ENCODE measurements around the gene RPS28.
"Not testable (repeated sequence)": the region's sequence is repeated elsewhere in the genome, so short reads cannot be mapped to it uniquely, and the experiment has no call there.

RPS28 gene

GRCh38 chr19:8320564-8321066 is 681 bp upstream of the RPS28 start:
- DNase-seq = no peak

- no peak for DNase-seq
These were observed 816 bp downstream of the RPS28 start for GRCh38 chr19:8321986-8322637.

- no peak for DNase-seq
These were observed 1.3 kb downstream of the RPS28 start for GRCh38 chr19:8322638-8322997.

- DNase-seq = no peak
These were observed 2.5 kb downstream of the RPS28 start for GRCh38 chr19:8323781-8324185.

- no peak for DNase-seq
These were observed 3.1 kb downstream of the RPS28 start for GRCh38 chr19:8324186-8325050.

GRCh38 chr19:8325454-8325853 is 4.2 kb downstream of the RPS28 start:
- no peak for DNase-seq

GRCh38 chr19:8329996-8330395 is 8.7 kb downstream of the RPS28 start:
- no peak for DNase-seq

GRCh38 chr19:8331263-8331845 is 10.1 kb downstream of the RPS28 start:
- DNase-seq = no peak

- no peak for DNase-seq
These were observed 11.9 kb downstream of the RPS28 start for GRCh38 chr19:8332976-8333766.

- DNase-seq = no peak
These were observed 12.6 kb downstream of the RPS28 start for GRCh38 chr19:8333767-8334457.

GRCh38 chr19:8334458-8335342 is 13.4 kb downstream of the RPS28 start:
- peak in 1 of 2 donors; percentile 28 for DNase-seq

GRCh38 chr19:8335343-8336071 is 14.2 kb downstream of the RPS28 start:
- no peak for DNase-seq

GRCh38 chr19:8336072-8336569 is 14.8 kb downstream of the RPS28 start:
- no peak for DNase-seq

- DNase-seq = no peak
These were observed 15.4 kb downstream of the RPS28 start for GRCh38 chr19:8336660-8337059.

GRCh38 chr19:8337728-8338127 is 16.4 kb downstream of the RPS28 start:
- no peak for DNase-seq

- no peak for DNase-seq
These were observed 17.5 kb downstream of the RPS28 start for GRCh38 chr19:8338835-8339234.

GRCh38 chr19:8340341-8341096 is 19.2 kb downstream of the RPS28 start:
- DNase-seq = no peak

- not testable (repeated sequence) for DNase-seq
These were observed 20.2 kb downstream of the RPS28 start for GRCh38 chr19:8341504-8341903.

- DNase-seq = no peak
These were observed 21.0 kb downstream of the RPS28 start for GRCh38 chr19:8342316-8342683.

Measured in CD4-positive, alpha-beta T cell treated with Interleukin-4 for 1 hour (primary cell).